Measurements from ENCODE around the gene APOL4.
"Not testable (repeated sequence)": the region's sequence is repeated elsewhere in the genome, so short reads cannot be mapped to it uniquely, and the experiment has no call there.

APOL4 gene

GRCh38 chr22:36191106-36191836 is 10.3 kb downstream of the APOL4 start:
- TF ChIP-seq ZNF274 (IDR thresholded peaks at IDR 0.05; ENCODE audit: low read depth, low read length), result no peak
- H3K4me3 ChIP-seq (ENCODE audit: low read length), result no peak overlapping the region

GRCh38 chr22:36187862-36188261 is 13.7 kb downstream of the APOL4 start:
- H3K4me3 ChIP-seq (ENCODE audit: low read length), result not testable (repeated sequence)

DNA sequence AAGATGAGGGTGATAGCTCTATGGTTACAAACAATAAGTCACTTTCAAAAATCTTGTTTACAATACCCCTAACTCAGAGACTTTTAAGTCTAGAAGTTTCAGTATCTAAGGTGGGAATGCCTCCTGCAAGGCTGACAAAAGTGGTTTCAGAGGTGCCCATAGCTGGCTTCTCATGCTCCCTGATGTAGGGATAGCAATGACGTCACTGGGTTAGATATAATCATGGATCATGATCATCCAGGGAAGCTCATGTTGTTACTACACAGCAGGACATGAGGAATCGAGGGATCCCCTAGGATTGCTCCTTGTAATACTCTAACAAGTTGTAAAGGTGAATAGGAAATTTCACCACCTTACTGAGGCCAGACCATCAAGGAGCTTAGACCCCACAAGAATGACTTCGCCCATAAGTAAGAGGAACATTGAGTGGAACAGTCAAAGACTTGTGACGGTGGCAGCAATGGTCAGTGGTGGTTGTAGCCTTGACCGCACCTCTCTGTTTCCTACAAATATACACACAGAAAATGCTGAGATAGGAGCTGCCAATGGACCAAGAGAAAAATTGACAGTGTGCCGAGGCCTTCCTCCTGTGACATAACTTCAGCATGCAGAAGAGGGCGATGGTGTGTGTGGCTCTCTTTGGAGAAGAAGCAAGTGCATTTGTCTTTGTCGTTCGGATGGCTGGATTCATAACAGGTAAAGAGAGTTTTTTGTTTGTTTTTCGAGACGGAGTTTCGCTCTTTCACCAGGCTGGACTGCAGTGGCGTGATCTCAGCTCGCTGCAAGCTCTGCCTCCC is 15.6 kb downstream of the APOL4 start:
- no peak for TF ChIP-seq ZNF274 (IDR thresholded peaks at IDR 0.05; ENCODE audit: low read depth, low read length)
- H3K4me3 ChIP-seq (ENCODE audit: low read length), result no peak overlapping the region

DNA sequence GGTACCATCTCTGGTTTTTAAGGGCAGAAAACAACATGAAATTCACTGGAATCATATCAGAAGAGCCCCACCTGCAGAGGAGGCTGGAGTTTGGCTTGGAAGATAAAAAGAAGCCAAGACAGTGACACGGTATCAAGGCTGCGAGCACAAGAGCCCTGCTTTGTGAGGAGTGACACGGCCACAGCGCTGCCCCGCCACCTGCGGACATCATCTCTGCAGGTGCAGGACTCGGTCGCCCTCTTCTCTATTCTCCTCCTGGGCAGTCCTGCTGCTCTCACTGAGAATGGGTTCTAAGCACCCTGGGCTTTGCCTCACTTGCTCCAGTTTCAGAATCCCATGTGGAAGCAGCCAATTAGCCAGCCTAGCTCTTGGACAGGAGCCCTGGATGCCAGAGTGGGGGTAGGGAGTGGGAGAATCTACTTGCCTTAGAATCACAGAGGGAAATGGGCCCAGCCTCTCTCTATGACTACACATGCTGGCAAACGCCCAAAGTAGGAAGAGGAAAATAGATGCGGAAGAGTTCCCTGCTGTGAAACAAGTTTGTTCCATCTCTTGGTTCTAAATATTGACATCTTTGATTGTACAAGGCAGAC is 17.1 kb downstream of the APOL4 start:
- no peak overlapping the region for H3K4me3 ChIP-seq (ENCODE audit: low read length)
- TF ChIP-seq ZNF274 (IDR thresholded peaks at IDR 0.05; ENCODE audit: low read depth, low read length), result no peak

GRCh38 chr22:36183446-36183845 is 18.2 kb downstream of the APOL4 start:
- TF ChIP-seq ZNF274 (IDR thresholded peaks at IDR 0.05; ENCODE audit: low read depth, low read length), result no peak
- H3K4me3 ChIP-seq (ENCODE audit: low read length), result no peak overlapping the region

DNA sequence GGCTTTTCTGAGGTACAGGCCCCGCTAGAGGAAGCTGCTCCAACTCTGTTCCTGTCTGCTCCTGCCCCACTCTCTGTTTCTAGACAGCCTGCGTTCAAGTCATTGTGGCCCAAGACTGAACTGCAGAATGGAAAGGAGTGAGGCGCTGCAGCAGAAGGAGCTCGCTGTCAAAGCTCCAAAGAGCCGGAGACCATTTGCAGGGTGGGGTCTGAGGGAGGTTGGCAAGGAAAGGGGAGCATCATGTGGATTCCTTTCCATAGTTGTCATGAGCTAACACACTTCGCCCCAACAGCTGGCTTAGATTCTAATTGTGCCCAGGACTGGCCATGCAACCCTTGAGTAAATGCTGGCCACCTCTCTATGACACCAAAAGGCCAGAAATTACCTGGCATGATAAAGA is 18.8 kb downstream of the APOL4 start:
- H3K4me3 ChIP-seq (ENCODE audit: low read length), result no peak overlapping the region
- no peak for TF ChIP-seq ZNF274 (IDR thresholded peaks at IDR 0.05; ENCODE audit: low read depth, low read length)

- no peak for TF ChIP-seq ZNF274 (IDR thresholded peaks at IDR 0.05; ENCODE audit: low read depth, low read length)
- H3K4me3 ChIP-seq (ENCODE audit: low read length), result no peak overlapping the region
These were observed 19.6 kb downstream of the APOL4 start for GRCh38 chr22:36182056-36182455.

- TF ChIP-seq ZNF274 (IDR thresholded peaks at IDR 0.05; ENCODE audit: low read depth, low read length), result no peak
- H3K4me3 ChIP-seq (ENCODE audit: low read length), result no peak overlapping the region
These were observed 20.7 kb downstream of the APOL4 start for GRCh38 chr22:36180928-36181327.

- no peak for TF ChIP-seq ZNF274 (IDR thresholded peaks at IDR 0.05; ENCODE audit: low read depth, low read length)
These were observed 21.4 kb downstream of the APOL4 start for GRCh38 chr22:36180038-36180880.

DNA sequence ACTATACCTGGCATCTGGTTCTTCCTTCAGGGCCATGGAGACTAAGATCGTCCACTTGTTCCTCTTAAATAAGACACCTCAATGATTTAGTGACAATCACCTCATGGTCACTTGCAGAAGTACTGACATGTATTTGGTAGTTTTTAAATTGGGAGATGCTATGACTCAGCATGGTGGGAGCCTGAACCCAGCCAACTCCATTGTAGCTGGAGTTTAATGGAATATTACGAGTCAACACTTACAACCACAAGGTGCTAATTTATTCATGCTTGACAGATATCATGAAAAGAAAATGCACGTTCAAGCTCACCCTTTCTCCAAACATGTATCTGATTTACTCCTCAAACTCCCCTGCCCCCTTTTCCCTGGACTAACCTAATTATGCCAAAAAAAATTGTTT is 24.4 kb downstream of the APOL4 start:
- TF ChIP-seq ZNF274 (IDR thresholded peaks at IDR 0.05; ENCODE audit: low read depth, low read length), result no peak
- no peak overlapping the region for H3K4me3 ChIP-seq (ENCODE audit: low read length)

More at GRCh38 chr22:36180038-36180880, 21.4 kb downstream of the APOL4 start:
- H3K4me3 ChIP-seq (ENCODE audit: low read length), result no peak overlapping the region

DNA sequence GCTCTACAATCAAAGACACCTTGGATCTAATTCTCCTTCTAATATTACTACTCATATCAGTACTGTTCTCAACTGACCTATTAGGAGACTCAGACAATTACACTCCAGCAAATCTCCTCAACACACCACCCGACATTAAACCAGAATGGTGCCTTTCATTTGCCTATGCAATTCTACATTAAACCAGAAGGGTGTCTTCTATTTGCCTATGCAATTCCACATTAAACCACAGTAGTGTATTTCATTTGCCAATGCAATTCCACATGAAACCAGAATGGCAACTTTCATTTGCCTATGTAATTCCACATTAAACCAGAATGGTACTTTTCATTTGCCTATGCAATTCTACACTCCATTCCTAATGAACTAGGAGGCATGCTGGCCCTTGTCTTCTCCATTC is 25.7 kb downstream of the APOL4 start:
- no peak overlapping the region for H3K4me3 ChIP-seq (ENCODE audit: low read length)
- no peak for TF ChIP-seq ZNF274 (IDR thresholded peaks at IDR 0.05; ENCODE audit: low read depth, low read length)

GRCh38 chr22:36171941-36172340 is 29.7 kb downstream of the APOL4 start:
- no peak for TF ChIP-seq ZNF274 (IDR thresholded peaks at IDR 0.05; ENCODE audit: low read depth, low read length)
- H3K4me3 ChIP-seq (ENCODE audit: low read length), result no peak overlapping the region

- no peak for TF ChIP-seq ZNF274 (IDR thresholded peaks at IDR 0.05; ENCODE audit: low read depth, low read length)
- H3K4me3 ChIP-seq (ENCODE audit: low read length), result no peak overlapping the region
These were observed 34.9 kb downstream of the APOL4 start for GRCh38 chr22:36166518-36167220.

Data from GM08714 (cell line).